ENCODE data around the gene ADK. TPM values are rescaled to one million over a fixed set of nuclear protein-coding genes. Genes with fewer than 3 reads are reported as not detected.
A peak's percentile ranks its signal among the peaks of the same experiment; 100 is the strongest.
"Not testable (repeated sequence)": the region's sequence is repeated elsewhere in the genome, so short reads cannot be mapped to it uniquely, and the experiment has no call there.

Gene ADK
- polyA plus RNA-seq, 3 donors = 27.0 to 33.2 (median 27.3) TPM

- DNase-seq (ENCODE audit: extremely low read depth in 1 of 11, low read depth in 9 of 11, low spot score in 4 of 11) = no peak
Observed at GRCh38 chr10:74133923-74134820, 16.8 kb upstream of the ADK start.

- DNase-seq (ENCODE audit: extremely low read depth in 1 of 11, low read depth in 9 of 11, low spot score in 4 of 11) = no peak
Observed at GRCh38 chr10:74135452-74135851, 15.6 kb upstream of the ADK start.

GRCh38 chr10:74137992-74138391 lies 13.0 kb upstream of the ADK start:
- no peak for DNase-seq (ENCODE audit: extremely low read depth in 1 of 11, low read depth in 9 of 11, low spot score in 4 of 11)

GRCh38 chr10:74138596-74138995 lies 12.4 kb upstream of the ADK start:
- not testable (repeated sequence) for DNase-seq (ENCODE audit: extremely low read depth in 1 of 11, low read depth in 9 of 11, low spot score in 4 of 11)

- no peak for DNase-seq (ENCODE audit: extremely low read depth in 1 of 11, low read depth in 9 of 11, low spot score in 4 of 11)
Observed at GRCh38 chr10:74139981-74140380, 11.0 kb upstream of the ADK start.

- no peak for DNase-seq (ENCODE audit: extremely low read depth in 1 of 11, low read depth in 9 of 11, low spot score in 4 of 11)
Observed at GRCh38 chr10:74140553-74140952, 10.5 kb upstream of the ADK start.

GRCh38 chr10:74145133-74145532 lies 5.9 kb upstream of the ADK start:
- DNase-seq (ENCODE audit: extremely low read depth in 1 of 11, low read depth in 9 of 11, low spot score in 4 of 11) = peak in 10 of 11 donors; percentile 36 to 79 (median 60)

- not testable (repeated sequence) for DNase-seq (ENCODE audit: extremely low read depth in 1 of 11, low read depth in 9 of 11, low spot score in 4 of 11)
Observed at GRCh38 chr10:74146980-74147379, 4.0 kb upstream of the ADK start.

GRCh38 chr10:74150204-74150989 lies 624 bp upstream of the ADK start, which contains the start of gene AP3M1:
Gene AP3M1 (minus strand): TSS chr10:74150828. CDS start chr10:74138379, 12,449 bp downstream.
- peak in 2 of 11 donors; percentile 37 to 57 for DNase-seq (ENCODE audit: extremely low read depth in 1 of 11, low read depth in 9 of 11, low spot score in 4 of 11)

GRCh38 chr10:74151879-74152722 lies 1.1 kb downstream of the ADK start:
- DNase-seq (ENCODE audit: extremely low read depth in 1 of 11, low read depth in 9 of 11, low spot score in 4 of 11) = no peak

GRCh38 chr10:74153123-74153522 lies 2.1 kb downstream of the ADK start:
- no peak for DNase-seq (ENCODE audit: extremely low read depth in 1 of 11, low read depth in 9 of 11, low spot score in 4 of 11)

- no peak for DNase-seq (ENCODE audit: extremely low read depth in 1 of 11, low read depth in 9 of 11, low spot score in 4 of 11)
Observed at GRCh38 chr10:74153676-74154075, 2.7 kb downstream of the ADK start.

GRCh38 chr10:74156919-74157289 lies 5.9 kb downstream of the ADK start:
- DNase-seq (ENCODE audit: extremely low read depth in 1 of 11, low read depth in 9 of 11, low spot score in 4 of 11) = no peak

GRCh38 chr10:74160013-74160412 lies 9.0 kb downstream of the ADK start:
- no peak for DNase-seq (ENCODE audit: extremely low read depth in 1 of 11, low read depth in 9 of 11, low spot score in 4 of 11)

GRCh38 chr10:74163319-74164068 lies 12.5 kb downstream of the ADK start:
- DNase-seq (ENCODE audit: extremely low read depth in 1 of 11, low read depth in 9 of 11, low spot score in 4 of 11) = no peak

- DNase-seq (ENCODE audit: extremely low read depth in 1 of 11, low read depth in 9 of 11, low spot score in 4 of 11) = no peak
Observed at GRCh38 chr10:74164716-74165529, 13.9 kb downstream of the ADK start.

GRCh38 chr10:74165530-74165901 lies 14.5 kb downstream of the ADK start:
- no peak for DNase-seq (ENCODE audit: extremely low read depth in 1 of 11, low read depth in 9 of 11, low spot score in 4 of 11)

GRCh38 chr10:74167443-74167842 lies 16.4 kb downstream of the ADK start:
- no peak for DNase-seq (ENCODE audit: extremely low read depth in 1 of 11, low read depth in 9 of 11, low spot score in 4 of 11)

All from renal cortex interstitium (tissue), 11 donors.